Stimulated activated CD4-positive, alpha-beta T cell treated with anti-CD3 and anti-CD28 coated beads, Interleukin-1b, Interleukin-23, amount 100 ng/mL, for 24 hours (primary cell): ENCODE results near the gene PCLAF.

Source experiments
- DNase-seq, 4 experiments: peaks; one replicate each; pipeline ENCODE4 v3.0.0-alpha.2; 2020; ENCODE audit warnings: low read depth in 4 of 4, low spot score in 1 of 4

Gene PCLAF

DNA sequence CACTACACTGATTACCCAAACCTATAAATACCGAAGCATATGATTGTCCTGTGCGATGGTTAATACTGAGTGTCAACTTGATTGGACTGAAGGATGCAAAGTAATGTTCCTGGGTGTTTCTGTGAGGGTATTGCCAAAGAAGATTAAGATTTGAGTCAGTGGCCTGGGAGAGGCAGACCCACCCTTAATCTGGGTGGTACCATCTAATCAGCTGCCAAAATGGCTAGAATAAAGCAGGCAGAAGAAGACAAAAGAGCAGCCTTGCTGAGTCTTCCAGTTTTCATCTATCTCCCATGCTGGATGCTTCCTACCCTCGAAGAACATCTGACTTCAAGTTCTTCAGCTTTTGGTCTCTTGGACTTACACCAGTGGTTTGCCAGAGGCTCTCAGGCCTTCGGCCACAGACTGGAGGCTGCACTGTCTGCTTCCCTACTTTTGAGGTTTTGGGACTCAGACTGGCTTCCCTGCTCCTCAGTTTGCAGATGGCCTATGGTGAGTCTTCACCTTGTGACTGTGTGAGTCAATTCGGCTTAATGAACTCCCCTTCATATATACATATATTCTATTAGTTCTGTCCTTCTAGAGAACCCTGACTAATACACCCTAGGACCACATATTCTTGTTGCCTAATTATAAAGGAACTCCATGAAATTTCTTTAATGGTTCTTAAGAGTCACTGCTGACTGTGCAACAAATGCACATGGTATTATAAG lies 56.9 kb downstream of the PCLAF start:
- DNase-seq: no peak

DNA sequence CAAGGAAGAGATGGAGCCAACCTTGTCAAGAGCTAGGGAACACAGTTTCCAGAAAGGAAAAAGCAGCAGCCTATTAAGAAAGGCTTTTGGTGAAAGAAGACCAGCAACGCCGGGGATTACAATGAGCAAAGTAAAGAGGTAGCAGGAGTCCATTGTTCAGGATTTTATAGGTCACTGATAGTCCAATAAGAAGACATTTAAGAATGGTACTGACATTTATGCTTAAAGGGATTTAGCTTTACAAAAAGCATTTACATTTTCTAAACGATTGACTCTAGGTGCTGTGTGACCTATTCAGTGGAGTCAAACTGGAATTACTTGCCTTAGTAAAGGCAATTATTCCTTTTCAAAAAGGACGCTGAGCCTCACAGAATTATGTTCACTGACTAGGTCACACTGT lies 66.0 kb downstream of the PCLAF start:
- DNase-seq: no peak

DNA sequence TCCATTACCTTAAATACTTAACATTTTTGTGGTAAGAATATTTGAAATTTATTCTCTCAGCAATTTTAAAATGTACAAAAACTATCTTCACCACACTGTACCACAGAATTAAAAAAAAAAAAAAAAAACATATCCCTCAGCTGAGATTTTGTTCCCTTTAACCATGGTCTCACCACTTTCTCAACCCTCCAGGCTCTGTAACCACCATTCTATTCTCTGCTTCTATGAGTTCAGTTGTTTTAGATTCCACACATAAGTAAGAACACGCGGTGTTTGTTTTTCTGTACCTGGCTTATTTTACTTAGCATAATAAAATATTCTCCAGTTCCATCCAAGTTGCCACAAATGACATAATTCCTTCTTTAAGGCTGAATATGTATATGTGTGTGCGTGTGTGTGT lies 66.8 kb downstream of the PCLAF start:
- DNase-seq: no peak
